Measurements from ENCODE around the gene TMEM239. TPM values are rescaled to one million over a fixed set of nuclear protein-coding genes. Genes with fewer than 3 reads are reported as not detected.

TMEM239 gene
- total RNA-seq, 2 experiments from 2014 or later = not detected

GRCh38 chr20:2859330-2860121 is 43.4 kb downstream of the TMEM239 start:
- Mint-ChIP-seq H3K27me3 (no peaks in the 10 kb centered on the region), H3K4me3 (no peak overlapping the region), H3K9me3 (ENCODE audit: low read depth) (no peaks in the 10 kb centered on the region), H3K36me3 (peaks cover 7% of the 10 kb centered on the region), H3K27ac (no peak overlapping the region), H3K4me1 (peaks cover 6% of the 10 kb centered on the region)
- ATAC-seq (no peak), DNase-seq (no peak)
- CTCF ChIA-PET = interaction anchor here (2.4 kb wide), 1 partner anchor 19 kb away, joined by 6 read pairs; the partner anchor contains the start of genes PCED1A and VPS16

- H3K27me3 Mint-ChIP-seq = no peaks in the 10 kb centered on the region
- H3K4me1 Mint-ChIP-seq = peaks cover 37% of the 10 kb centered on the region
- no peaks in the 10 kb centered on the region for H3K9me3 Mint-ChIP-seq (ENCODE audit: low read depth)
- ATAC-seq (no peak), DNase-seq (no peak)
- H3K27ac Mint-ChIP-seq = peak overlapping the region; percentile 80
- H3K4me3 Mint-ChIP-seq = no peak overlapping the region
- peaks cover 18% of the 10 kb centered on the region for H3K36me3 Mint-ChIP-seq
- CTCF ChIA-PET = interaction anchor here (0.8 to 2.9 kb wide), 9 partner anchors 8 to 181 kb away, joined by 3 to 13 read pairs (median 4); partner anchors contain the start of genes MRPS26 and PTPRA
Observed at GRCh38 chr20:2864626-2865025, 48.5 kb downstream of the TMEM239 start.

- Mint-ChIP-seq H3K27me3 (no peaks in the 10 kb centered on the region), H3K27ac (peak overlapping the region; percentile 80), H3K4me3 (no peak overlapping the region), H3K36me3 (peaks cover 18% of the 10 kb centered on the region), H3K4me1 (peaks cover 37% of the 10 kb centered on the region), H3K9me3 (ENCODE audit: low read depth) (no peaks in the 10 kb centered on the region)
- ATAC-seq = no peak
- CTCF ChIA-PET = interaction anchor here (0.6 to 2.9 kb wide), 15 partner anchors 8 to 180 kb away, joined by 3 to 13 read pairs (median 3); partner anchors contain the start of genes MRPS26 and PTPRA
- DNase-seq = no peak
Observed at GRCh38 chr20:2865101-2865500, 48.9 kb downstream of the TMEM239 start.

- peak; percentile 77 for ATAC-seq
- Mint-ChIP-seq H3K4me3 (no peak overlapping the region), H3K9me3 (ENCODE audit: low read depth) (no peaks in the 10 kb centered on the region), H3K27ac (peak overlapping the region; percentile 80), H3K4me1 (peaks cover 41% of the 10 kb centered on the region), H3K36me3 (peaks cover 18% of the 10 kb centered on the region), H3K27me3 (no peaks in the 10 kb centered on the region)
- CTCF ChIA-PET = interaction anchor here (0.6 to 2.9 kb wide), 16 partner anchors 8 to 180 kb away, joined by 3 to 13 read pairs (median 3); partner anchors contain the start of genes MRPS26 and PTPRA
- peak; percentile 74 for DNase-seq
Observed at GRCh38 chr20:2865630-2866029, 49.5 kb downstream of the TMEM239 start.

- Mint-ChIP-seq H3K36me3 (peaks cover 17% of the 10 kb centered on the region), H3K9me3 (ENCODE audit: low read depth) (no peaks in the 10 kb centered on the region), H3K27me3 (no peaks in the 10 kb centered on the region), H3K4me3 (no peak overlapping the region), H3K27ac (peak overlapping the region; percentile 80), H3K4me1 (peaks cover 47% of the 10 kb centered on the region)
- DNase-seq (peak; percentile 55), ATAC-seq (peak; percentile 37)
- CTCF ChIA-PET = interaction anchor here (0.7 to 2.9 kb wide), 5 partner anchors 11 to 138 kb away, joined by 3 to 13 read pairs (median 4); no protein-coding TSS in a partner anchor
Observed at GRCh38 chr20:2866236-2866635, 50.1 kb downstream of the TMEM239 start.

GRCh38 chr20:2867081-2867864 is 51.1 kb downstream of the TMEM239 start:
- no peak overlapping the region for H3K4me3 Mint-ChIP-seq
- CTCF ChIA-PET = interaction anchor here (1.9 to 2.9 kb wide), 2 partner anchors 15 to 16 kb away, joined by 6 to 13 read pairs; no protein-coding TSS in a partner anchor

More at GRCh38 chr20:2867081-2867864, 51.1 kb downstream of the TMEM239 start:
- Mint-ChIP-seq H3K9me3 (ENCODE audit: low read depth) (no peaks in the 10 kb centered on the region), H3K27me3 (no peaks in the 10 kb centered on the region), H3K4me1 (peaks cover 55% of the 10 kb centered on the region), H3K27ac (no peak overlapping the region), H3K36me3 (peaks cover 15% of the 10 kb centered on the region)
- DNase-seq = no peak
- ATAC-seq = no peak

Other genes with a start within 250 kb of the TMEM239 start
- 100 to 1,000 TPM; 469 to 508 TPM for gene NOP56, start 163.7 kb upstream of the TMEM239 start, total RNA-seq
- gene IDH3B, start 152.1 kb upstream of the TMEM239 start, total RNA-seq = 10 to 100 TPM; 91.4 to 96.0 TPM
- gene EBF4, start 123.6 kb upstream of the TMEM239 start, total RNA-seq = 1 to 10 TPM; 1.3 to 3.1 TPM
- under 1 TPM; 0.35 to 0.68 TPM for gene CPXM1, start 15.7 kb upstream of the TMEM239 start, total RNA-seq
- not detected for gene C20orf141, start 1.4 kb upstream of the TMEM239 start, total RNA-seq
- gene PCED1A, start 24.3 kb downstream of the TMEM239 start, total RNA-seq = 10 to 100 TPM; 21.9 to 30.6 TPM
- gene VPS16, start 24.4 kb downstream of the TMEM239 start, total RNA-seq = 10 to 100 TPM; 49.2 to 64.9 TPM
- 10 to 100 TPM; 51.5 to 60.7 TPM for gene PTPRA, start 57.1 kb downstream of the TMEM239 start, total RNA-seq
- under 1 TPM; 0.55 to 0.63 TPM for gene GNRH2, start 227.3 kb downstream of the TMEM239 start, total RNA-seq
- 10 to 100 TPM; 43.0 to 46.7 TPM for gene MRPS26, start 229.7 kb downstream of the TMEM239 start, total RNA-seq